Adrenal gland (tissue), 5 donors: ENCODE data around the gene EID1.

ENCODE experiments used
- POLR2A ChIP-seq, 2 donors: fragments of 450-650 bp; IDR thresholded peaks; one replicate each; pipeline ENCODE4 v1.6.1; 2017; ENCODE audit warnings: antibody characterized with exemption in 2 of 2, mild to moderate bottlenecking in 2 of 2, moderate library complexity in 1 of 2
- TF ChIP-seq, protein P1 (sequence below), 6 experiments: fragments of 450-650 bp in 4 of 6; fragments of 200-600 bp in 2 of 6; sonication (generic) in 1 of 6; IDR thresholded peaks; 1 replicate in 5 of 6; 2 replicates in 1 of 6; pipeline versions ENCODE4 v1.5.1 to v1.8.0; 2016 to 2021; ENCODE audit warnings: antibody characterized with exemption in 6 of 6, mild to moderate bottlenecking in 2 of 6, moderate library complexity in 1 of 6
- donor health status: DM: no; HTN: no; CAD: no.

DNA sequence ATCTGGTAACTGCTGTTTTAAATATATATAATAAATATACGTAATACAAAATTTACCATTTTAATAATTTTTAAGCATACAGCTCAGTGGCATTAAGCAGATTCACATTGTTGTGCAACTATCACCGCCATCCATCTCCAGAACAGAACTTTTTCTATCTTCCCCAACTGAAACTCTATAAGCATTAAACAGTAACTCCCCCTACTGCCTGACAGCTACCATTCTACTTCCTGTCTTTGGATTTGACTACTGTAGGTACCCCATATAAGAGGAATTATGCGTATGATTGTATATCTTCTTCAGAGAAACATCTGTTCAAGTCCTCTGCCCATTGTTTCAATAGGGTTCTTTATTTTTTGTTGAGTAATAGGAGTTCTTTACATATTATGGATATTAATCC is 36.8 kb downstream of the EID1 start:
- TF ChIP-seq, protein P1, sequence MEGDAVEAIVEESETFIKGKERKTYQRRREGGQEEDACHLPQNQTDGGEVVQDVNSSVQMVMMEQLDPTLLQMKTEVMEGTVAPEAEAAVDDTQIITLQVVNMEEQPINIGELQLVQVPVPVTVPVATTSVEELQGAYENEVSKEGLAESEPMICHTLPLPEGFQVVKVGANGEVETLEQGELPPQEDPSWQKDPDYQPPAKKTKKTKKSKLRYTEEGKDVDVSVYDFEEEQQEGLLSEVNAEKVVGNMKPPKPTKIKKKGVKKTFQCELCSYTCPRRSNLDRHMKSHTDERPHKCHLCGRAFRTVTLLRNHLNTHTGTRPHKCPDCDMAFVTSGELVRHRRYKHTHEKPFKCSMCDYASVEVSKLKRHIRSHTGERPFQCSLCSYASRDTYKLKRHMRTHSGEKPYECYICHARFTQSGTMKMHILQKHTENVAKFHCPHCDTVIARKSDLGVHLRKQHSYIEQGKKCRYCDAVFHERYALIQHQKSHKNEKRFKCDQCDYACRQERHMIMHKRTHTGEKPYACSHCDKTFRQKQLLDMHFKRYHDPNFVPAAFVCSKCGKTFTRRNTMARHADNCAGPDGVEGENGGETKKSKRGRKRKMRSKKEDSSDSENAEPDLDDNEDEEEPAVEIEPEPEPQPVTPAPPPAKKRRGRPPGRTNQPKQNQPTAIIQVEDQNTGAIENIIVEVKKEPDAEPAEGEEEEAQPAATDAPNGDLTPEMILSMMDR (IDR thresholded peaks at IDR 0.05): no peak
- TF ChIP-seq POLR2A (IDR thresholded peaks at IDR 0.05): no peak
